Testis (tissue), 3 donors: Measurements from ENCODE around the gene BSX. TPM values are rescaled to one million over a fixed set of nuclear protein-coding genes. Genes with fewer than 3 reads are reported as not detected.

Experiments used
- DNase-seq: peaks from one replicate; pipeline ENCODE4 v3.0.0-alpha.2; 2019
- H3K27ac ChIP-seq, 2 donors: fragments of 200-600 bp; sonication (generic); one replicate each; pipeline ENCODE4 v1.5.1; 2019
- H3K27me3 ChIP-seq: fragments of 200-600 bp; sonication (generic); one replicate; pipeline ENCODE4 v1.5.1; 2019
- H3K36me3 ChIP-seq: fragments of 200-600 bp; sonication (generic); one replicate; pipeline ENCODE4 v1.5.1; 2017; ENCODE audit warnings: low read depth; ENCODE audit errors: missing control alignments
- H3K4me1 ChIP-seq: fragments of 200-600 bp; sonication (generic); one replicate; pipeline ENCODE4 v1.5.1; 2019
- H3K4me3 ChIP-seq, 2 donors: fragments of 200-600 bp; sonication (generic); one replicate each; pipeline ENCODE4 v1.5.1; 2017 to 2019
- H3K9me3 ChIP-seq: fragments of 200-600 bp; sonication (generic); one replicate; pipeline ENCODE4 v1.5.1; 2017
- POLR2A ChIP-seq: fragments of 450-650 bp; IDR thresholded peaks from one replicate; pipeline ENCODE4 v1.6.1; 2017; ENCODE audit warnings: antibody characterized with exemption, mild to moderate bottlenecking, moderate library complexity
- WGBS, 2 donors: methylation state at CpG; one replicate each; pipeline ENCODE4 v1.1.5; 2018; 5-methylcytosine and 5-hydroxymethylcytosine counted together
- intact Hi-C: fragments of 100-400 bp; cut with DNase I; formaldehyde crosslinking; loops from one replicate; pipeline ENCODE4 v1.15.1; 2023; ENCODE audit warnings: low total_unique reads
- polyA plus RNA-seq: library from polyadenylated mRNA; stranded (reverse); fragments of 350-450 nt; fragmentation: Illumina TruSeq; extraction: RNeasy Lipid Tissue Mini Kit (QIAGEN cat#74804); gene quantifications from one replicate; pipeline ENCODE4 v1.2.3, GENCODE V29; 2014; ENCODE audit warnings: low read depth, low replicate concordance; ENCODE audit not compliant: insufficient read depth
- total RNA-seq, 2 donors: library from RNA; depleted of rRNA; stranded (reverse); fragments of >200 nt; gene quantifications; one replicate each; pipeline ENCODE4 v1.2.3, GENCODE V29; 2016
- TF ChIP-seq, protein P1 (sequence below), 3 experiments: fragments of 450-650 bp in 2 of 3; fragments of 200-600 bp in 1 of 3; sonication (generic) in 1 of 3; IDR thresholded peaks; one replicate each; pipeline ENCODE4 v1.5.1; 2016 to 2019; ENCODE audit warnings: antibody characterized with exemption in 3 of 3, mild to moderate bottlenecking in 2 of 3, moderate library complexity in 1 of 3

The BSX gene
- total and polyA plus RNA-seq, 3 donors from 2014 or later = not detected

DNA sequence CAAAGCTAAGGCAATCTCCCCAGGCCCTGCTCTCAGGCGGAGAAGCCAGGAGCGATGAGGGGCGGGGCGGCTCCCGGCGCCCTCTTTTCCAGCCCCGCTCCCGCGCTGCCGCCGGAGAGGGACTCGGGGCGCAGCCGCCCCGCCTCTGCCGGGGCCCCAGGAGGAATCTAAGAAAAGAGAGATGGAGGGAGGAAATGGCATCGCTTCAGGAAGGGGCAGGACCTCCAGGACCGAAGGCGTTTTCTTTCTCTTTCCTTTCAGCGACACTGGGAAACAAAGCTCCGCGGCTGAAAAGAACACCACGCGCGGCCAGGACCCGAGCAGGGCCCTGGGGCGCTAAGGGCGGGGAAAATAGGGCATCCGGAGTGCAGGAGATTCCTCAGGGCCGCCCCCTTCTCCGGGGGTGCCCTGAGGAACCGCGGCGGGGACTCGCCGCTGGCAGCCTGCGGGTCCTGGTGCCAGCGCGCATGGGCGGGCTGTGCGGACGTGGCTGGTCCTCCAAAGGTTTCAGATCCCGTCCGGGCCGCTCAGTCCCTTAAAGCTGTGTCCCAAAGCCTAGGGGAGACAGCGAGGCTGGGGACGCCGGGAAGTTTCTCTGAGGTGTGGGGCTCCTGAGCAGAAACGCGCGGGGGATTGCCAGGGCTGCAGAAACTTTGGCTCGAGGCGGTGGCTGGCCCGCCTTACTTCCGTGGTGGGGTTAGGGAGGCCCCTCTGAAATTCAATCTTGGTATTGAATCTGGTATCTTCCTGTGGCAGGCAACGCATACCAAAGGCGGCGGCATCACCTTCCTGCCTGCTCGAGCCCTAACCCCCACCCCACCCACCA lies 2.8 kb upstream of the BSX start:
- WGBS, 2 donors = 0 to 1% methylated on average over 25 to 59 of the region's 59 CpGs
- intact Hi-C loops = no loop called here
- peak; percentile 55 for DNase-seq

GRCh38 chr11:122983438-122984185 lies 2.0 kb upstream of the BSX start:
- H3K9me3 ChIP-seq = no peaks in the 10 kb centered on the region
- H3K27me3 ChIP-seq = peaks cover 5% of the 10 kb centered on the region
- H3K4me1 ChIP-seq = peaks cover 9% of the 10 kb centered on the region
- intact Hi-C loops = no loop called here
- WGBS, 2 donors = 16 to 17% methylated on average over 20 to 26 of the region's 26 CpGs
- no peak for DNase-seq
- no peaks in the 10 kb centered on the region for H3K36me3 ChIP-seq
- no peak overlapping the region for H3K27ac ChIP-seq
- H3K4me3 ChIP-seq = peak overlapping the region; percentile 52 to 69
- no peak for TF ChIP-seq POLR2A
- TF ChIP-seq, protein P1, sequence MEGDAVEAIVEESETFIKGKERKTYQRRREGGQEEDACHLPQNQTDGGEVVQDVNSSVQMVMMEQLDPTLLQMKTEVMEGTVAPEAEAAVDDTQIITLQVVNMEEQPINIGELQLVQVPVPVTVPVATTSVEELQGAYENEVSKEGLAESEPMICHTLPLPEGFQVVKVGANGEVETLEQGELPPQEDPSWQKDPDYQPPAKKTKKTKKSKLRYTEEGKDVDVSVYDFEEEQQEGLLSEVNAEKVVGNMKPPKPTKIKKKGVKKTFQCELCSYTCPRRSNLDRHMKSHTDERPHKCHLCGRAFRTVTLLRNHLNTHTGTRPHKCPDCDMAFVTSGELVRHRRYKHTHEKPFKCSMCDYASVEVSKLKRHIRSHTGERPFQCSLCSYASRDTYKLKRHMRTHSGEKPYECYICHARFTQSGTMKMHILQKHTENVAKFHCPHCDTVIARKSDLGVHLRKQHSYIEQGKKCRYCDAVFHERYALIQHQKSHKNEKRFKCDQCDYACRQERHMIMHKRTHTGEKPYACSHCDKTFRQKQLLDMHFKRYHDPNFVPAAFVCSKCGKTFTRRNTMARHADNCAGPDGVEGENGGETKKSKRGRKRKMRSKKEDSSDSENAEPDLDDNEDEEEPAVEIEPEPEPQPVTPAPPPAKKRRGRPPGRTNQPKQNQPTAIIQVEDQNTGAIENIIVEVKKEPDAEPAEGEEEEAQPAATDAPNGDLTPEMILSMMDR (IDR thresholded peaks at IDR 0.05) = no peak

More for the DNA sequence above, 2.8 kb upstream of the BSX start:
- peaks cover 8% of the 10 kb centered on the region for H3K4me1 ChIP-seq
- peak overlapping the region; percentile 52 to 69 for H3K4me3 ChIP-seq
- no peak overlapping the region for H3K27ac ChIP-seq
- H3K27me3 ChIP-seq = no peaks in the 10 kb centered on the region
- H3K36me3 ChIP-seq = no peaks in the 10 kb centered on the region
- TF ChIP-seq, protein P1 (IDR thresholded peaks at IDR 0.05) = no peak
- TF ChIP-seq POLR2A = no peak
- H3K9me3 ChIP-seq = no peaks in the 10 kb centered on the region

DNA sequence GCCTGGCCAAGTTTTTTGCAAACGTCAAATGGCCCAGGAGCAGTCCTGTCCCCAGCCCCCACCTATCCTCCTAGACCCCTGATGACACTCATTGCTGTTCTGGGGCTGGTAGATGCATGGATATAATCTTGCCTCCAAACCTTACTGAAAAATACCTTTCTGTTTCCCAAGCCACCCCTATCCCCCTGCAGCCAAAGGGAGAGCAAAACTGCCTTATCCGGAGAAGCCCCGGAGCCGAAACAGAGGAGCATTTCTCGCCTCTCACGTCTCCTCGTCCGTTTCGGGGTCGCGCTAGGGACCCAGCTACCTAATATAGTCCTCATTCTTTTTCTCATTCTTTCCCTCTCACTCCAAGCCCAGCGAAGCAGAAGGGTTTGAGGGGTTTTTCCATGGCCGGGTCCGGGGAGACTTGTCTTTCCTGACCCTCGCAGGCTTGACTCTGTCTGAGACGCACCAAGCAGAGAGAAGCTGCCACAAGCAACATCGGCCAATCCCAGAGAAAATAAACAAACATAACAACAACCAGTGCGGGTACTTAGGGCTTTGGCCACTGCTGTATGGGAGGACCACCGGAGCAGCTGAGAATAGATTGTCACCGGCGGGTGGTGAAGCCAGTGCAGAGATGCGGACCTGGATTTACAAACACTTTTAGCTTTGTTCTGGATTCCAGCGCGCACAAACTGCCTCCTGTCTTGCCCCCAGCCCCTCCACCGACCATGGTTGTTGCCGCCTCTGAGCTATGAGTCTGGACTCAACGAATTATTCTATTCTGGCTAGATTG lies 1.6 kb downstream of the BSX start:
- WGBS, 2 donors = 6% methylated on average over 27 of the region's 27 CpGs
- Histone ChIP-seq H3K4me1 (peaks cover 14% of the 10 kb centered on the region), H3K27ac (no peak overlapping the region), H3K36me3 (no peaks in the 10 kb centered on the region), H3K9me3 (no peaks in the 10 kb centered on the region), H3K27me3 (peaks cover 5% of the 10 kb centered on the region), H3K4me3 (no peak overlapping the region)
- no peak for TF ChIP-seq POLR2A
- TF ChIP-seq, protein P1 (IDR thresholded peaks at IDR 0.05) = no peak
- DNase-seq = no peak
- intact Hi-C loops = no loop called here

- H3K9me3 ChIP-seq = no peaks in the 10 kb centered on the region
- TF ChIP-seq, protein P1 (IDR thresholded peaks at IDR 0.05) = no peak
- no peak for TF ChIP-seq POLR2A
- WGBS, 2 donors = 4 to 7% methylated on average over 27 to 43 of the region's 44 CpGs
- peaks cover 8% of the 10 kb centered on the region for H3K4me1 ChIP-seq
- no peaks in the 10 kb centered on the region for H3K36me3 ChIP-seq
- no peak for DNase-seq
- peaks cover 5% of the 10 kb centered on the region for H3K27me3 ChIP-seq
- H3K4me3 ChIP-seq = no peak overlapping the region
- H3K27ac ChIP-seq = no peak overlapping the region
- intact Hi-C loops = no loop called here
These were observed 2.4 kb downstream of the BSX start for GRCh38 chr11:122979103-122979814.
